GM18519 (cell line): ENCODE measurements around the gene DTX2.
"Not testable (repeated sequence)": the region's sequence is repeated elsewhere in the genome, so short reads cannot be mapped to it uniquely, and the experiment has no call there.

ENCODE experiments used
- ATAC-seq: cut with Tn5 transposase; IDR thresholded peaks from one replicate; pipeline ENCODE4 v1.9.1; 2021; ENCODE audit warnings: mild to moderate bottlenecking, moderate library complexity; ENCODE audit not compliant: unreplicated experiment, low FRiP score

Gene DTX2

GRCh38 chr7:76511200-76511910 is 49.8 kb downstream of the DTX2 start:
- ATAC-seq = not testable (repeated sequence)

GRCh38 chr7:76511911-76512885 is 50.7 kb downstream of the DTX2 start:
- ATAC-seq = not testable (repeated sequence)

DNA sequence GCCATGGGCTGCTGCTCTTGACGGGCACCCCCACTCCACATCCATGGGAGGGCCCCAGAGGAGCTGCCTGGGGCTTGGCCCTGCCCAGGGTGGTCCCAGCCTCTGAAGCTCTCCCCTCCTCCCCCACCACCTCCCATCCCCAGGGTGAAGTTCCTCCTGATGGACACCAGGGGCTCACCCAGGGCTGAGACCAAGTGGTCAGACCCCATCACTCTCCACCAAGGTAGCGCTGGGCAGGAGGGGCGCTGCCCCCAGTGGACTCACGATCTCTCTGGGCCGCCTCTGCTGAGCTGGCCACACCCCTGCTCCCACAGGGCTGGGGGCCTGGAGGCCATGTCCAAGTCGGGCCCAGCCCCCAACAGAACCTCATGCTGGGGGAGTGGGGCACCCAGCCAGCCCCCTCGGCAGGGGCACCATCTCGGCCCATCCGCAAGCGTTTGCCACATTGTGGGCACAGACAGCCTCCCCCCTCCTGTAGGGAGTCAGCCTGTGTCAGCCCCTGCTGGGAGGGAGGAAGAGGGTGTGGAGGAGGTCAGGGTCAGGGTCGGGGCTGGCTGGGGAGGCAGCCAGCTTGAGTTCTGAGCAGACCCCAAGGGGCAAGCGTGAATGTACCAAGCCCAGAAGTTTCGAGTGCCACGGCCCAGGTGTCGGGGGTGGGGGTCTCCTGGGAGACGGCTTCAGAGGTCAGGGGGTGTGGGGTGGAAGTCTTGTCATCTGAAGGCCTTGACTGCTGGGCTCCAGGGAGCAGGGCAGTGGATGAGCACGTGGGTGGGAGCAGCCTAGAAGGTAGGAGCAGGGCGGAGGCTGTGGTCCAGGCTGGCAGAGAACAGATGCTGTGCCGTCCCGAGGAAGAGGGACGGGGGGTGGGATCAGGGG is 51.7 kb downstream of the DTX2 start:
- no peak for ATAC-seq

- ATAC-seq = no peak
These were observed 52.6 kb downstream of the DTX2 start for GRCh38 chr7:76513817-76514799.

GRCh38 chr7:76514926-76515771 is 53.6 kb downstream of the DTX2 start:
- ATAC-seq = no peak

- ATAC-seq = no peak
These were observed 54.5 kb downstream of the DTX2 start for GRCh38 chr7:76515999-76516443.

DNA sequence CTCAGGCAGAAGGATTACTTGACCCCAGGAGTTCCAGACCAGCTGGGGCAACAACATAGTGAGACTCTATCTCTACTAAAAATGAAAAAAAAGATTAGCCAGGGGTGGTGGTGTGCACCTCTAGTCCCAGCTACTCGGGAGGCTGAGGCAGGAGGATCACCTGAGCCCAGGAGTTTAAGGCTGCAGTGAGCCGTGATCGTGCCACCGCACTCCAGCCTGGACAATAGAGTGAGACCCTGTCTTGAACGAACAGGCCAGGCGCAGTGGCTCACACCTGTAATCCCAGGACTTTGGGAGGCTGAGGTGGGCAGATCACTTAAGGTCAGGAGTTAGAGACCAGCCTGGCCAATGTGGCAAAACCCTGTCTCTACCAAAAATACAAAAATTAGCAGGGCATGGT is 55.4 kb downstream of the DTX2 start:
- not testable (repeated sequence) for ATAC-seq

- not testable (repeated sequence) for ATAC-seq
These were observed 64.7 kb downstream of the DTX2 start for GRCh38 chr7:76526183-76526582.

DNA sequence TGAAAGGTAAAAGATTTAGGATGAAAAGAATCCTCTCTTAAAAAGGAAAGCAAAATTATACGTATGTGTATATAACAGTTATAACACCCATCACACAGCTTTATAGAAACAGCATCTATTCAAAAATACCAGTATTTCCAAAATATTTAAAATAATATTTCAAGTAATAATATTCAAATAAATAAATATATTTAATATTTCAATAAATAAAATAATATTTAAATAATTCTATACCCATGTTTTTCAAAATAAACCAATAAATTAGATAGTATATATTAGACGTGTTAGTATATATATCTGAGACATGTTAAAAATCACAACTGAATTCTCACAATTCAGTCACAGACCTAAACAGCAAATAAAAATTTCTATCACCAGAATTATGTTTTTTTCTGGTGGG is 70.1 kb downstream of the DTX2 start:
- ATAC-seq = not testable (repeated sequence)

GRCh38 chr7:76543197-76543596 is 81.7 kb downstream of the DTX2 start, which contains the start of gene SPDYE16:
Gene SPDYE16, minus strand, starts transcription at chr7:76543297. Its CDS starts 1,838 bp downstream, at chr7:76541459.
- ATAC-seq = not testable (repeated sequence)

DNA sequence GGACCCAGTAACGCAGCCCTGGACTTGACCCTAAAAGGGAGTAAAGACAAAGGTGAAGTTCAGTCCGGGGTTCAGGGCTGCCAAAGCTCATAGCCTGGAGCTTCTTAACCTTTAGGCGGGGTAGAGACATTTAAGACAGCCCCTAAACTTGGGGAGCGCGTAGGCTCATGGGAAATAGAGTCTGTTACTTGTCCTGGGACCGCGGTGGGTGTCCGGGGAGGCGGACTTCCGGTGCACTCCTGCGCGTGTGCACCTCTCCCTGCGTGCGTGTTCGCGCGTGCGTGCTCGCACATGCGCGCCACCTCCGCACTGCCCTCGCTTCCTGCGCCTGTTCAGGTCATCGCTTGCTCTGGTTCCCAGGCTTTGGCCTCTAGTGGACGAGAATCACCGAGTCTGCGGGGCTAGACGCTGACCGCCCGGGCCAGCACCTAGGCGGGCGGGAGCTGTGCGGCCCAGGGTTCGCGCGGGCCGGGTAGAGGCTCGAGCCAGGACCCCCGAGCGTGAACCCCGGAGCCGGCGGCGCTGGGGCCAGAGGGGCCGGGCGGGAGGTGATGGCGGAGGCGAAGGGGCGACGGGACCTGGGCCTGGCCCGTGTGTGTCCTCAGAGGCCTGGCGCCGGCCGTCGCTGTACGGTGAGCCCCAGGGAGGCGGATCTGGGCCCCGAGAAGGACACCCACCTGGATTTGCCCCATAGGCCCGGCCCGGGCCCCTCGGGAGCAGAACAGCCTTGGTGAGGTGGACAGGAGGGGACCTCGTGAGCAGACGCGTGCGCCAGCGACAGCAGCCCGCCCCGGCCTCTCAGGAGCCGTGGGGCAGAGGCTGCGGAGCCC is 87.7 kb downstream of the DTX2 start:
- ATAC-seq = peak; percentile 96

DNA sequence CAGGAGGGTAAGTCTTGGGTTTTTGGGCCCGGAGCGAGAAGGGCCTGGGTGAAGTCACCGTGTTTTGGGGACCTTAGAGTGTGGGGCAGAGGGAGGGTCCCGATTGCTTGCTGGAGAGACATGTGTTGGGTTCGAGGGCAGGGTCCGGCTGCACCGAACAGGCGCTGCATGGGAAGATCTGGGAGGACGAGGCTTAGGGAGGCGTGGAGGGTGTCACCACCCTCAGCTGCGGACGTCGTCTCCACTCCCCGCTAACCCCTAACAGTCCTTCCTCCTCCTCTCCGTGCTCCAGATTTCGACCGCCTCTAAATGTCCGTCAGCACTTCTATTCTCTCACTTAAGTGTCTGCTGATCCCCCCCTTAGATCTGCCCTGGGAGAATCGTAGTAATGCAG is 88.3 kb downstream of the DTX2 start:
- ATAC-seq = not testable (repeated sequence)

DNA sequence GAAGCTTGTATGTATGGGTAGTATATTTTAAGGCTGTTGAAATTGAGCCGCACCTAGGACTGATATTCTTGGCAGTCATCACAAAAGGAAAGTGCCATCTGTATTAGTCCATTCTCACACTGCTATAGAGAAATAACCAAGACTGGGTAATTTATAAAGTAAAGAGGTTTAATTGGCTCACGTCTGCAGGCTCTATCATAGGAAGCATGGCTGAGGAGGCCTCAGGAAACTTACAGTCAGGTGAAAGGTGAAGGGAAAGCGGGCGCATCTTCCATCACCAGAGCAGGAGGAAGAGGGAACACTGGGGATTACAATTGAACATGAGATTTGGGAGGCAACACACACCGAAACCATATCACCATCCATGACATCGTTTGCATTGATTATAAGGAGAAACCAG is 90.5 kb downstream of the DTX2 start:
- not testable (repeated sequence) for ATAC-seq
